Measurements from ENCODE around the gene PORCN. TPM values are rescaled to one million over a fixed set of nuclear protein-coding genes. Genes with fewer than 3 reads are reported as not detected.

The PORCN gene
- total and polyA plus RNA-seq, 7 experiments from 2014 or later = 10.0 to 19.0 (median 15.5) TPM

DNA sequence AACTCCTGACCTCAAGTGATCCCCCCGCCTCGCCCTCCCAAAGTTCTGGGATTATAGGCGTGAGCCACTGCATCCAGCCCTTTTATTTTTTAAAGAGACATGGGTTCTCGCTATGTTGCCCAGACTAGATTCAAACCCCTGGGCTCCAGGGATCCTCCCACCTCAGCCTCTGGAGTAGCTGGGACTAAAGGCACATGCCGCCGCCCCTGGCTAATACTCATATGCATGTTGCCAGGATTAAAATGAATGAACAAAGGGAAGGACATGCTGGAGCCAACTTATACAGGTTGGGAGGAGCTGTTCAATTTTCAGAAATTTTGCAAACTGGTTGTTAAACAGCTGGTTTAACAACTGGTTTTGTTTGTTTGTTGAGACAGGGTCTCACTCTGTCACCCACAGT, 34.2 kb upstream of the PORCN start:
- no peaks in the 10 kb centered on the region for H3K27me3 Mint-ChIP-seq
- intact Hi-C loops (cut with micrococcal nuclease) = loop anchor here (2.0 to 10.0 kb wide), 5 partner anchors 210 to 1640 kb away; partner anchors contain the start of genes PPP1R3F (in 1 of the 2), RP2 (in 1 of the 2), SUV39H1 (in 1 of the 2) and WAS (in 1 of the 2)
- Histone ChIP-seq H3K4me1 (ENCODE audit: control insufficient read depth in 2 of 2, insufficient read depth in 2 of 2, low read length in 2 of 2) (peaks cover 8 to 10% of the 10 kb centered on the region in 2 donors), H3K27ac (ENCODE audit: low read depth, low read length) (no peak overlapping the region), H3K4me3 (ENCODE audit: low read length) (no peak overlapping the region), H3K27me3 (ENCODE audit: control insufficient read depth in 2 of 2, insufficient read depth in 2 of 2, low read length in 2 of 2) (no peaks in the 10 kb centered on the region), H3K9me3 (ENCODE audit: control insufficient read depth in 2 of 3, low read length in 3 of 3) (no peaks in the 10 kb centered on the region), H3K36me3 (ENCODE audit: control insufficient read depth in 2 of 3, insufficient read depth in 3 of 3, low read length in 3 of 3) (peaks cover 0 to 6% (median 0%) of the 10 kb centered on the region in 3 experiments)
- POLR2A ChIA-PET = interaction anchor here (1.0 to 1.4 kb wide), 3 partner anchors 47 to 393 kb away, joined by 3 read pairs; partner anchors contain the start of genes EBP and RBM3
- CTCF ChIA-PET = interaction anchor here (0.5 to 0.8 kb wide), 3 partner anchors 65 to 1279 kb away, joined by 3 read pairs; no protein-coding TSS in a partner anchor
- ATAC-seq (no peak), DNase-seq (no peak)
- H3K36me3 Mint-ChIP-seq = peaks cover 0 to 9% (median 4%) of the 10 kb centered on the region in 5 donors
- peaks cover 22 to 39% (median 25%) of the 10 kb centered on the region in 7 donors for H3K4me1 Mint-ChIP-seq
- H3K4me3 Mint-ChIP-seq = peak overlapping the region in 4 of 10 donors; percentile 58 to 93 (median 88)
- peak overlapping the region in 3 of 9 donors; percentile 18 to 88 (median 74) for H3K27ac Mint-ChIP-seq
- H3K9me3 Mint-ChIP-seq = no peaks in the 10 kb centered on the region

DNA sequence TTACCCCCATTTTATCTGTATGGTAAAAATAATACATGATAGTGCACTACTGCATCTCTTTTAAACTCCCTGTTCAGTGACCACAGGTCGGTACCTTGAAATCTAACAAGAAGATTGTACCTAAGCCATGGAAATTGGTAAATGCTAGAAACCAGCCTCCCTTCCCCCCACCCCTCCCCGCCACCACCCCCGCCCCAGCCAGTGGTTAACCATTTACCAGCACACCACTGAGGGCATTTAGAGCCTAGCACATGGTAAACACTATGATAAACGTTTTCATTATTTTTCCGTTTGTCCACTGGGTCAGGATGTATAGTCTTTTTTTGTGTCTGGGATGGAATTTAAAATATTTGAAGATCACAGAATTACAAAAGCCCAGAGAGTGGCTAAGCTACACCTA, 33.5 kb upstream of the PORCN start:
- peak overlapping the region; percentile 74 to 93 (median 88) for H3K4me3 Mint-ChIP-seq
- POLR2A ChIA-PET = interaction anchor here (0.6 to 2.0 kb wide), 5 partner anchors 46 to 394 kb away, joined by 3 to 12 read pairs (median 3); partner anchors contain the start of genes EBP, RBM3 and TBC1D25
- no peaks in the 10 kb centered on the region for H3K27me3 Mint-ChIP-seq
- Histone ChIP-seq H3K9me3 (ENCODE audit: control insufficient read depth in 2 of 3, low read length in 3 of 3) (no peaks in the 10 kb centered on the region), H3K27ac (ENCODE audit: low read depth, low read length) (peak overlapping the region; percentile 93), H3K4me1 (ENCODE audit: control insufficient read depth in 2 of 2, insufficient read depth in 2 of 2, low read length in 2 of 2) (peaks cover 8 to 10% of the 10 kb centered on the region in 2 donors), H3K4me3 (ENCODE audit: low read length) (peak overlapping the region; percentile 71), H3K27me3 (ENCODE audit: control insufficient read depth in 2 of 2, insufficient read depth in 2 of 2, low read length in 2 of 2) (no peaks in the 10 kb centered on the region), H3K36me3 (ENCODE audit: control insufficient read depth in 2 of 3, insufficient read depth in 3 of 3, low read length in 3 of 3) (peaks cover 0 to 7% (median 0%) of the 10 kb centered on the region in 3 experiments)
- intact Hi-C loops (cut with micrococcal nuclease) = loop anchor here (1.0 to 10.0 kb wide), 9 partner anchors 122 to 1640 kb away; partner anchors contain the start of genes OTUD5 (in 1 of the 2), PIM2 (in 1 of the 2), PPP1R3F (in 1 of the 2) and RP2 (in 1 of the 2)
- H3K9me3 Mint-ChIP-seq = peaks cover 0 to under 1% (median 0%) of the 10 kb centered on the region in 11 donors
- H3K27ac Mint-ChIP-seq = peak overlapping the region; percentile 84 to 96 (median 93)
- peaks cover 19 to 35% (median 22%) of the 10 kb centered on the region in 7 donors for H3K4me1 Mint-ChIP-seq
- ATAC-seq (no peak), DNase-seq (no peak)
- CTCF ChIA-PET = interaction anchor here (1.0 kb wide), 1 partner anchor 392 kb away, joined by 3 read pairs; no protein-coding TSS in a partner anchor
- H3K36me3 Mint-ChIP-seq = peaks cover 0 to 13% (median 4%) of the 10 kb centered on the region in 5 donors

- Mint-ChIP-seq H3K4me3 (peak within 1 kb of the TSS; percentile 74 to 93 (median 88)), H3K36me3 (peaks cover 0 to 17% (median 5%) of the 10 kb centered on the region in 5 donors), H3K27ac (peak within 1 kb of the TSS; percentile 84 to 96 (median 93)), H3K27me3 (no peaks in the 10 kb centered on the region), H3K9me3 (peaks cover 0 to 4% (median 0%) of the 10 kb centered on the region in 11 donors), H3K4me1 (peaks cover 19 to 35% (median 26%) of the 10 kb centered on the region in 7 donors)
- Histone ChIP-seq H3K36me3 (ENCODE audit: control insufficient read depth in 2 of 3, insufficient read depth in 3 of 3, low read length in 3 of 3) (peaks cover 0 to 14% (median 0%) of the 10 kb centered on the region in 3 experiments), H3K27me3 (ENCODE audit: control insufficient read depth in 2 of 2, insufficient read depth in 2 of 2, low read length in 2 of 2) (no peaks in the 10 kb centered on the region), H3K9me3 (ENCODE audit: control insufficient read depth in 2 of 3, low read length in 3 of 3) (no peaks in the 10 kb centered on the region), H3K27ac (ENCODE audit: low read depth, low read length) (peak within 1 kb of the TSS; percentile 93), H3K4me1 (ENCODE audit: control insufficient read depth in 2 of 2, insufficient read depth in 2 of 2, low read length in 2 of 2) (peaks cover 8 to 10% of the 10 kb centered on the region in 2 donors), H3K4me3 (ENCODE audit: low read length) (peak within 1 kb of the TSS; percentile 83)
- ATAC-seq (peak; percentile 93), DNase-seq (peak; percentile 59 to 95 (median 91))
- intact Hi-C loops (cut with micrococcal nuclease) = loop anchor here (1.0 to 10.0 kb wide), 15 partner anchors 32 to 1641 kb away; partner anchors contain the start of genes EBP (in 2 of the 2), RBM3 (in 2 of the 2), TBC1D25 (in 2 of the 2) and WDR13 (in 2 of the 2)
- ChIA-PET CTCF (interaction anchor here (1.0 kb wide), 1 partner anchor 393 kb away, joined by 3 read pairs; no protein-coding TSS in a partner anchor), POLR2A (interaction anchor here (0.6 to 2.0 kb wide), 4 partner anchors 63 to 394 kb away, joined by 3 to 12 read pairs (median 6); partner anchors contain the start of genes RBM3 and TBC1D25)
Measured at GRCh38 chrX:48475774-48476577, 32.8 kb upstream of the PORCN start, which contains the start of gene FTSJ1. Gene FTSJ1, plus strand, starts transcription at chrX:48476199. Its CDS starts 1,849 bp downstream, at chrX:48478048.

GRCh38 chrX:48476919-48477318, 31.9 kb upstream of the PORCN start:
- POLR2A ChIA-PET = interaction anchor here (2.0 kb wide), 2 partner anchors 62 to 97 kb away, joined by 10 to 12 read pairs; partner anchors contain the start of genes RBM3 and TBC1D25
- DNase-seq (no peak), ATAC-seq (no peak)
- no peaks in the 10 kb centered on the region for H3K9me3 ChIP-seq (ENCODE audit: control insufficient read depth in 2 of 3, low read length in 3 of 3)
- Mint-ChIP-seq H3K27me3 (no peaks in the 10 kb centered on the region), H3K27ac (peak overlapping the region; percentile 84 to 96 (median 93)), H3K4me1 (peaks cover 19 to 35% (median 26%) of the 10 kb centered on the region in 7 donors), H3K36me3 (peaks cover 0 to 17% (median 6%) of the 10 kb centered on the region in 5 donors), H3K9me3 (peaks cover 0 to 5% (median 0%) of the 10 kb centered on the region in 11 donors), H3K4me3 (peak overlapping the region; percentile 74 to 93 (median 88))
- peak overlapping the region; percentile 83 for H3K4me3 ChIP-seq (ENCODE audit: low read length)
- H3K27ac ChIP-seq (ENCODE audit: low read depth, low read length) = peak overlapping the region; percentile 93
- peaks cover 0 to 23% (median 0%) of the 10 kb centered on the region in 3 experiments for H3K36me3 ChIP-seq (ENCODE audit: control insufficient read depth in 2 of 3, insufficient read depth in 3 of 3, low read length in 3 of 3)
- no peaks in the 10 kb centered on the region for H3K27me3 ChIP-seq (ENCODE audit: control insufficient read depth in 2 of 2, insufficient read depth in 2 of 2, low read length in 2 of 2)
- intact Hi-C loops (cut with micrococcal nuclease) = loop anchor here (1.0 to 10.0 kb wide), 14 partner anchors 31 to 1642 kb away; partner anchors contain the start of genes EBP (in 2 of the 2), RBM3 (in 2 of the 2), TBC1D25 (in 2 of the 2) and OTUD5 (in 1 of the 2)
- H3K4me1 ChIP-seq (ENCODE audit: control insufficient read depth in 2 of 2, insufficient read depth in 2 of 2, low read length in 2 of 2) = peaks cover 8 to 10% of the 10 kb centered on the region in 2 donors
- CTCF ChIA-PET = no interaction called here

- Mint-ChIP-seq H3K27me3 (no peaks in the 10 kb centered on the region), H3K4me1 (peaks cover 19 to 35% (median 26%) of the 10 kb centered on the region in 7 donors), H3K9me3 (peaks cover 0 to 6% (median 0%) of the 10 kb centered on the region in 11 donors), H3K4me3 (peak overlapping the region in 8 of 10 donors; percentile 7 to 93 (median 84)), H3K36me3 (peaks cover 0 to 17% (median 7%) of the 10 kb centered on the region in 5 donors), H3K27ac (peak overlapping the region in 8 of 9 donors; percentile 30 to 94 (median 56))
- no peak for ATAC-seq
- ChIA-PET CTCF (no interaction called here), POLR2A (no interaction called here)
- no peaks in the 10 kb centered on the region for H3K27me3 ChIP-seq (ENCODE audit: control insufficient read depth in 2 of 2, insufficient read depth in 2 of 2, low read length in 2 of 2)
- intact Hi-C loops (cut with micrococcal nuclease) = loop anchor here (2.0 to 10.0 kb wide), 7 partner anchors 207 to 1643 kb away; partner anchors contain the start of genes OTUD5 (in 1 of the 2), PIM2 (in 1 of the 2), RP2 (in 1 of the 2) and SUV39H1 (in 1 of the 2)
- H3K4me1 ChIP-seq (ENCODE audit: control insufficient read depth in 2 of 2, insufficient read depth in 2 of 2, low read length in 2 of 2) = peaks cover 8 to 10% of the 10 kb centered on the region in 2 donors
- no peaks in the 10 kb centered on the region for H3K9me3 ChIP-seq (ENCODE audit: control insufficient read depth in 2 of 3, low read length in 3 of 3)
- no peak for DNase-seq
- H3K27ac ChIP-seq (ENCODE audit: low read depth, low read length) = peak overlapping the region; percentile 93
- H3K36me3 ChIP-seq (ENCODE audit: control insufficient read depth in 2 of 3, insufficient read depth in 3 of 3, low read length in 3 of 3) = peaks cover 0 to 32% (median 0%) of the 10 kb centered on the region in 3 experiments
- H3K4me3 ChIP-seq (ENCODE audit: low read length) = no peak overlapping the region
Measured at GRCh38 chrX:48477960-48478755, 30.6 kb upstream of the PORCN start.
